HG03432 (cell line): Measurements from ENCODE around the gene RSPH3.
"Not testable (repeated sequence)": the region's sequence is repeated elsewhere in the genome, so short reads cannot be mapped to it uniquely, and the experiment has no call there.

ENCODE experiments used
- ATAC-seq: cut with Tn5 transposase; IDR thresholded peaks from one replicate; pipeline ENCODE4 v1.9.1; 2021; ENCODE audit warnings: mild to moderate bottlenecking, moderate library complexity; ENCODE audit not compliant: unreplicated experiment

The RSPH3 gene

GRCh38 chr6:159030168-159030567 is 30.2 kb upstream of the RSPH3 start:
- no peak for ATAC-seq

GRCh38 chr6:159025224-159025623 is 25.2 kb upstream of the RSPH3 start:
- not testable (repeated sequence) for ATAC-seq

DNA sequence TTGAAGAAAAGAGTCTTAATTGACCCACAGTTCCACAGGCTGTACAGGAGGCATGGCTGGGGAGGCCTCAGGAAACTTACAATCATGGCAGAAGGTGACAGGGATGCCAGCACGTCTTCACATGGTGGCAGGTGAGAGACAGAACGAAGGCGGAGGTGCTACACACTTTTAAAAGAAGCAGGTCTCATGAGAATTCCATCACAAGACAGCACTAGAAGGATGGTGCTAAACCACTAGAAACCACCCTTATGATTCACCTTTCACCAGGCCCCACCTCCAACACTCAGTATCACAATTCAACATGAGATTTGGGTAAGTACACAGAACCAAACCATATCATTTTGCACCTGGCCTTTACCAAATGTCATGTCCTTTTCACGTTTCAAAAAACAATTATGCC is 23.9 kb upstream of the RSPH3 start:
- no peak for ATAC-seq

GRCh38 chr6:159020011-159020410 is 20.0 kb upstream of the RSPH3 start:
- ATAC-seq: no peak

GRCh38 chr6:159017757-159018559 is 18.0 kb upstream of the RSPH3 start:
- no peak for ATAC-seq

- no peak for ATAC-seq
These were observed 14.4 kb upstream of the RSPH3 start for GRCh38 chr6:159014406-159014805.

- ATAC-seq: no peak
These were observed 13.2 kb upstream of the RSPH3 start for GRCh38 chr6:159013229-159013628.

DNA sequence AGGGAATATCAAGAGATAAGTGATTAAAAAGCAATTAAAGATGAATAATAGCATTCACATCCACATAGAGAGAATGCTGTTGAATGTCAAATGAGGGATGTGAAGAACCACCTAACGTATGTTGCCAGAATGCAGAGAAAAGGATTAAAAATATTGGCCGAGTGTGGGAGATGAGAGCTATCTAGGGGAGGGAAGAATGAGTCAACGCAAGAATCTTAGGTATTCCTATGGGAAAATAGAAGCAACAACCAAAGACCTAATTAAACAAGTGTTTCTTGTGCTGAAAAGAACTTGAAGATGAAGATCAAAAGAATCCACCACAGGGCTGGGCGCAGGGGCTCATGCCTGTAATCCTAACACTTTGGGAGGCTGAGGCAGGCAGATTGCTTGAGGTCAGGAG is 12.2 kb upstream of the RSPH3 start:
- no peak for ATAC-seq

- ATAC-seq: not testable (repeated sequence)
These were observed 10.1 kb upstream of the RSPH3 start for GRCh38 chr6:159010037-159010612.

GRCh38 chr6:159008656-159009288 is 8.8 kb upstream of the RSPH3 start:
- ATAC-seq: peak; percentile 61

- no peak for ATAC-seq
These were observed 7.5 kb upstream of the RSPH3 start for GRCh38 chr6:159007510-159007909.

DNA sequence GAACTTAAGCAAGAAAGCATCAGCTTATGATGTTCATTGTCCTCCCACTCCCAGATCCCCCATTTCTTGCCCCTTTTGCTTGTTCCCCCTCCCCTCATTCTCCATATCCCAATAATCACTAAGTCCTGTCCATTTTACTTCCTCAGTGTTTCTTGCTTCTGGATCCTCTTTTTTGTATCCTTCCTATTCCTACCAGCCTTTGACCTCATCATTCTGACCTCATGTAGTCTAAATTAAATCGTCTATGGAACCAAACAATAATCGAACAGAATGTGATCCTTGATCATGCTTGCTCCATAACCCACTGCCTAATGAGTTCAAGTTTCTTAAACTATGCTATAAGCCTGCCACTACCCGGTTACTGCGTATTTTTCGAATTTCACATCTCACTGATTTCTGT is 5.4 kb upstream of the RSPH3 start:
- ATAC-seq: no peak

DNA sequence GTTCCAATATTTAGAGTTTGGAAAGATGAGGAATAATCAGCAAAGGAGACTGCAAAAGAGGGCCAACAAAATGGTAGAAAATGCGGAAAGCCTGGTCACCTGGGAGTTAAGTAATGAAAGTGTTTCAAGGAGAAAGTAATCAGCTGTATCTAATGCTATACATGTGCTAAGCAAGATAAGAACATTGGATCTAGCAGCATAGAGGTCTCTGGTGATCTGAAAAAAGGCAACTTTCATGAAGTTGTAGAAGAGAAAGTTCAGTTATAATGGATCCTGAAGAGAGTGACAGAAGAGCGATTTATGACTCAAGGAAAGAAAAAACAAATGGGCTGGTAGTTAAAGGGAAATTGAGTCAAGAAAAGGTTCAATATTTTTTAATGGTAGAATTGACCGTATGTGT is 4.6 kb upstream of the RSPH3 start:
- no peak for ATAC-seq

GRCh38 chr6:159002432-159003155 is 2.6 kb upstream of the RSPH3 start:
- ATAC-seq: no peak

DNA sequence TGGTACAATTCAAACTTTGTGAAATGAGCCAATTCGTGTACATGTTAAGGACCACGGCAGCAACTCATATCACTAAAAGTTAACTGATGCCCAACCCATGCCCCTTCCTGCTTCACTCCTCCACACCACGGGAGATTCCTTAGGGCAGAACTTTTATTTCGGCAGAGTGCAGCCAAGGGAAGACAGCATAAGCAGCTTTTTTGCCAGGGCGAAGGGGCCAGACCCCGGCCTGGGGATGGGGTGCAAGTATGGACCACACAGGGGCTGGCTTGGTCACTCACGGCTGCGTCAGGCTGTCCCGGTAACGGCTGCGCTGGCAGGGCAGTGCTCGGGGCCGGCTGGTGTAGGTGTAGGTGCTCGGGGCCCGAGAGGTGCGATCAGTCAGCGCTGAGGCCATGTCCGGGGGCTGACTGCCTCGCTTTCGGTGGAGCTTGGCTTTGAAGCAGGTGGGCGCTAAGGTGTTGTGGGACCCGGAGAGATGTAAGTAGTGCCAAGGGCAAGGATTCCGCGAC is 792 bp downstream of the RSPH3 start:
- peak; percentile 31 for ATAC-seq

GRCh38 chr6:158996856-158997255 is 3.1 kb downstream of the RSPH3 start:
- ATAC-seq: no peak

GRCh38 chr6:158993639-158994038 is 6.4 kb downstream of the RSPH3 start:
- ATAC-seq: no peak

DNA sequence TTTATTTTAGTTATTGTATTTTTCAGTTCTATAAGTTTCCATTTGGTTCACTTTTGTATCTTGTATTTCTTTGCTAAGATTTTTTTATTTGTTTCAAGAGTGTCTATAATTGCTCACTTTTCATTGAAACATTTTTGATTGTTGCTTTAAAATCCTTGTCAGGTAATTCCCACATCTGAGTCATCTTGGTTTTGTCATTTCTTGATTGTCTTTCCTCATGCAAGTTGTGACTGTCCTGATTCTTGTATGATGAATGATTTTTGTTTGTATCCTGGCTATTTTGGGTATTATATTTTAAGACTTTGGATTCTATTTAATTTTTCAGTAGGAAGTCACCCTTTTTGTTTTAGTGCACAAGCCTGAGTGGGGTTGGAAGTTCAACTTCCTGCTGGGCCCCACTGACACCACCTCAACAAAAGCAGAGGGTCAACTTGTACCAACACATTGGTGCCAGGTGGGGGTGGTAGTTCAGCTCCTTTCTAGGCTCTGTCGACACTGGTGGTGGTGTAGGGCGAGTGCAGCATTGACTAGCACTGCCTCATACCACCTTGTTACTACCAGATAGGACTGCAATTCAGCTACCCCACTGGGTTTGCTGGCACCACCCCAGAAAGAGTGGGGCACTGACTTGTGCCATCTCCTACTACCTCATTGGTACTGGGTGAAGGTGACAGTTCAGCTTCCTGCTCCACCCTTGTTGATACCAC is 8.8 kb downstream of the RSPH3 start:
- ATAC-seq: no peak

DNA sequence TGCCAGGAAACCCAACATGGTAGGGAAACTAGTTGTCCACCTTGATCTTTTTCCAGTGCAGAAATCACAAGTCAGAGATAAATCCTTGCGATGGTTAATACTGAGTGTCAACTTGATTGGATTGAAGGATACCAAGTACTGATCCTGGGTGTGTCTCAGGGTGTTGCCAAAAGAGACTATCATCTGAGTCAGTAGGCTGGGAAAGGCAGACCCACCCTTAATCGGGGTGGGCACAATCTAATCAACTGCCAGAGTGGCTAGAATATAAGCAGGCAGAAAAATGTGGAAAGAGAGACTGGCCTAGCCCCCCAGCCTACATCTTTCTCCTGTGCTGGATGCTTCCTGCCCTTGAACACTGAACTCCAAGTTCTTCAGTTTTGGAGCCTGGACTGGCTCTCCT is 10.3 kb downstream of the RSPH3 start:
- not testable (repeated sequence) for ATAC-seq

DNA sequence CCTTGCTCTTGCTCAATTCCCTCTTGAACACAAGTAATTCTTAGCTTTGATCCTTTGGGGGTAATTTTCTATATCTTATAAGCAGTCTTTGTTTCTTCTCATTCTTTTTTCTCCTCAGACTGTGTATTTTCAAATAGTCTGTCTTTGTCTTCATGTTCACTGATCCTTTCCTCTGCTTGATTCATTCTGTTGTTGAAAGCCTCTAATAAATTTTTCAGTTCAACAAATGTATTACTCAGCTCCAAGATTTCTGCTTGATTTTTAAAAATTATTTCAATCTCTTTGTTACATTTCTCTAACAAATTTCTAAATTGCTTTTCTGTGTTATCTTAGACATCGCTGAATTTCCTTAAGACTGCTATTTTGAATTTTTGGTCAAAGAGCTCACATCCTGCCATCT is 11.5 kb downstream of the RSPH3 start:
- no peak for ATAC-seq

GRCh38 chr6:158987657-158988056 is 12.3 kb downstream of the RSPH3 start:
- no peak for ATAC-seq
